ENCODE measurements around the gene HSPB7.

HSPB7 gene

GRCh38 chr1:15997076-15997585, 20.7 kb downstream of the HSPB7 start:
- FAIRE-seq (no peak), DNase-seq (ENCODE audit: insufficient read length, low spot score) (no peak)
- no peak for TF ChIP-seq CTCF (IDR thresholded peaks at IDR 0.05; ENCODE audit: insufficient read depth, missing control alignments)

DNA sequence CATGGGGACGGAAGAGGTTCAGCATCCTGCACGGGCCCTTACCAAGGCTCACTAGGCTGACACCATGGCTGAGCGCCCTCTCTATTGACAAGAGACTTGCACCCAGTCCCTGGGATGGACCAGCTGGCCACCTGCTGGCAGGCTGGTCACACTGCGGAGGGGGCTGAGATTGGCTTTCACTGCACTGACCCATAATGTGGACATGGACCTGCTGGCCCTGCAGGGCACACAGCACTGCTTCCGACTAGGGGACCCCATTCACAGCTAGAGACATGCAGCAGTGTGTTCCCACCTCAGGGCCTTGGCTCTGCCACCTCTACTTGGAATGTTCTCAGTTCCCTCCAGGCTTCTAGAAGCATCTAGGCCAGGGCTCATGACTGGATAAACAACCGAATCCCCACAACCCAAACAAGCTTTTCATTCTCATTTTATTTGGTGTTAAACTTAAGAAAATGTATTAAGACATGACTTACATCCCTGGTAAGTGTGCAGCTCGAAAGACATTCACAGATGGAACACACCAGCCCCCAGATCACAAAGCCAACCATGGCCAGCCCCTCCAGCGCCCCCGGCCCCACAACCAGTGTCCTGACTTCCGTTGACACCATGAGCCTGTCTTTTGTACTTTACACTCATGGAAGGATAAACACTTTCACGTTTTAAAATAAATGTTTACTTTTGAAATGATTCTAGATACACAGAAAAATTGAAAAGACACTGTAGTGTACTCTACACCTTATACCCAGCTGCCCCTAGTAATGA, 23.1 kb downstream of the HSPB7 start:
- TF ChIP-seq CTCF (IDR thresholded peaks at IDR 0.05; ENCODE audit: insufficient read depth, missing control alignments) = peak; percentile 39
- FAIRE-seq (no peak), DNase-seq (ENCODE audit: insufficient read length, low spot score) (no peak)

- no peak for TF ChIP-seq CTCF (IDR thresholded peaks at IDR 0.05; ENCODE audit: insufficient read depth, missing control alignments)
- no peak for DNase-seq (ENCODE audit: insufficient read length, low spot score)
- FAIRE-seq = no peak
Measured at GRCh38 chr1:15994081-15994480, 23.8 kb downstream of the HSPB7 start.

DNA sequence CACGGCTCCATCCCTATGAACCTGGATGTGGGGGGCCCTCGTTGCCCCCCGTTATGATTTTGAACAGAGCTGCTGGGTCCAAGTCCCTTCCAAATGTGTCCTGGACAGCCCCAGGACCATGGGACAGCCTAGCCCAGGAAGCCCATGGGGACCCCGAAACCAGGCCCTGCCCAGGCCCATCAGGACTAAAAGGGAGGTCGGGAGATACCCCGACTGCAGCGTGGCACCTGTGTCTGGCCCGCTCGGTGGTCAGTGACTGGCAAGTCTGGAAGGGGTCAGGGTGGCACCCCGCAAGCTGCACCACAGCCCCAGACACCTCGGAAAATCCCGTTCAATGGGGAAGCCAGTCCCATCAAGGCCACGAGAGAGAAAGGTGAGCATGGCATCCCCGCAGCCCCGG, 24.2 kb downstream of the HSPB7 start:
- TF ChIP-seq CTCF (IDR thresholded peaks at IDR 0.05; ENCODE audit: insufficient read depth, missing control alignments) = no peak
- DNase-seq (ENCODE audit: insufficient read length, low spot score) (no peak), FAIRE-seq (no peak)

- no peak for TF ChIP-seq CTCF (IDR thresholded peaks at IDR 0.05; ENCODE audit: insufficient read depth, missing control alignments)
- FAIRE-seq (no peak), DNase-seq (ENCODE audit: insufficient read length, low spot score) (no peak)
Measured at GRCh38 chr1:15992582-15993500, 25.0 kb downstream of the HSPB7 start.

DNA sequence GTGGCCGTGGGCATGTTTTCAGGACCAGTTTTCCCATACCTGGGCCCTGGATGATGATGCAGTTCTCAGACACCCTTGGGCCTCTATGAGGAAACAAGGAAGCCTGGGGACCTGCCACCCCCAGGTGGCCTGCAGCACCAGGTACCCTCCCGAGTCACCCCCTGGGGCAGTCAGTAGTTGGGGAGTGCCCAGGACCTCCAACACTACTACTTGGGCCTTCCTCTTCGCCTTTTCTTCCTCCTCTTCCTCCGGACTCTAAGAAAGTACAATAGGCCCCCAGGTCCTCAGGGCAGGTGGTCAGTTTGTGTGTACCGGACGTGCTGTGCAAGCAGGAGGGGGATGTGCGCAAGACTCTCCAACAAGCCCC, 25.7 kb downstream of the HSPB7 start:
- DNase-seq (ENCODE audit: insufficient read length, low spot score) (no peak), FAIRE-seq (no peak)
- TF ChIP-seq CTCF (IDR thresholded peaks at IDR 0.05; ENCODE audit: insufficient read depth, missing control alignments) = no peak

All from D721Med (cell line).